ENCODE results near the gene CHGA.
A peak's percentile ranks its signal among the peaks of the same experiment; 100 is the strongest.

Gene CHGA

GRCh38 chr14:92922883-92923743 lies at the start of gene CHGA:
Gene CHGA (plus strand): TSS chr14:92923150. CDS start chr14:92923360, 210 bp downstream.
- POLR2A ChIA-PET: no interaction called here
- TF ChIP-seq LEF1 (IDR thresholded peaks at IDR 0.05; ENCODE audit: borderline replicate concordance): no peak
- no peak for TF ChIP-seq SP1 (IDR thresholded peaks at IDR 0.05)
- no peak for TF ChIP-seq ZNF384 (IDR thresholded peaks at IDR 0.05)
- TF ChIP-seq NFRKB (IDR thresholded peaks at IDR 0.05): no peak
- no peak for TF ChIP-seq BHLHE40 (IDR thresholded peaks at IDR 0.05; ENCODE audit: borderline replicate concordance)
- TF ChIP-seq CTBP1 (IDR thresholded peaks at IDR 0.05; ENCODE audit: borderline replicate concordance): no peak
- TF ChIP-seq ARNT (IDR thresholded peaks at IDR 0.05): no peak
- TF ChIP-seq PKNOX1 (IDR thresholded peaks at IDR 0.05): no peak
- TF ChIP-seq ELF4 (IDR thresholded peaks at IDR 0.05): no peak
- no peak for TF ChIP-seq HDGF (IDR thresholded peaks at IDR 0.05; ENCODE audit: borderline replicate concordance)
- no peak for TF ChIP-seq TARDBP (IDR thresholded peaks at IDR 0.05)
- no peak for TF ChIP-seq FOXA1 (IDR thresholded peaks at IDR 0.05)
- TF ChIP-seq FOXM1 (IDR thresholded peaks at IDR 0.05; ENCODE audit: borderline replicate concordance): no peak

GRCh38 chr14:92874962-92875661 lies 47.8 kb upstream of the CHGA start:
- CTCF ChIA-PET: no interaction called here

More at GRCh38 chr14:92922883-92923743, at the start of gene CHGA:
- CTCF ChIA-PET: no interaction called here
- DNase-seq (ENCODE audit: extremely low spot score): peak; percentile 76

GRCh38 chr14:92877757-92878431 lies 45.1 kb upstream of the CHGA start:
- TF ChIP-seq ZNF384 (IDR thresholded peaks at IDR 0.05) (no peak), LEF1 (IDR thresholded peaks at IDR 0.05; ENCODE audit: borderline replicate concordance) (no peak), HDGF (IDR thresholded peaks at IDR 0.05; ENCODE audit: borderline replicate concordance) (no peak)
- no peak for DNase-seq (ENCODE audit: extremely low spot score)
- ChIA-PET POLR2A (no interaction called here), CTCF (no interaction called here)

More at GRCh38 chr14:92874962-92875661, 47.8 kb upstream of the CHGA start:
- TF ChIP-seq NFRKB (IDR thresholded peaks at IDR 0.05): no peak
- no peak for TF ChIP-seq FOXA1 (IDR thresholded peaks at IDR 0.05)
- TF ChIP-seq PKNOX1 (IDR thresholded peaks at IDR 0.05): no peak
- TF ChIP-seq LEF1 (IDR thresholded peaks at IDR 0.05; ENCODE audit: borderline replicate concordance): no peak
- DNase-seq (ENCODE audit: extremely low spot score): no peak
- POLR2A ChIA-PET: no interaction called here

GRCh38 chr14:92880351-92880750 lies 42.6 kb upstream of the CHGA start:
- TF ChIP-seq ARNT (IDR thresholded peaks at IDR 0.05) (no peak), BHLHE40 (IDR thresholded peaks at IDR 0.05; ENCODE audit: borderline replicate concordance) (no peak), HDGF (IDR thresholded peaks at IDR 0.05; ENCODE audit: borderline replicate concordance) (no peak), FOXK2 (IDR thresholded peaks at IDR 0.05) (no peak), LEF1 (IDR thresholded peaks at IDR 0.05; ENCODE audit: borderline replicate concordance) (no peak), NFRKB (IDR thresholded peaks at IDR 0.05) (no peak), FOXM1 (IDR thresholded peaks at IDR 0.05; ENCODE audit: borderline replicate concordance) (no peak), FOXA1 (IDR thresholded peaks at IDR 0.05) (no peak), CTBP1 (IDR thresholded peaks at IDR 0.05; ENCODE audit: borderline replicate concordance) (no peak), TARDBP (IDR thresholded peaks at IDR 0.05) (no peak), SP1 (IDR thresholded peaks at IDR 0.05) (no peak), PKNOX1 (IDR thresholded peaks at IDR 0.05) (no peak), SUZ12 (IDR thresholded peaks at IDR 0.05) (no peak)
- DNase-seq (ENCODE audit: extremely low spot score): no peak
- CTCF ChIA-PET: interaction anchor here (0.7 kb wide), 1 partner anchor 13 kb away, joined by 3 read pairs; no protein-coding TSS in a partner anchor
- POLR2A ChIA-PET: no interaction called here

GRCh38 chr14:92880851-92881250 lies 42.1 kb upstream of the CHGA start:
- TF ChIP-seq TARDBP (IDR thresholded peaks at IDR 0.05) (no peak), NFRKB (IDR thresholded peaks at IDR 0.05) (no peak), CTBP1 (IDR thresholded peaks at IDR 0.05; ENCODE audit: borderline replicate concordance) (no peak), SP1 (IDR thresholded peaks at IDR 0.05) (no peak), FOXM1 (IDR thresholded peaks at IDR 0.05; ENCODE audit: borderline replicate concordance) (no peak), ARNT (IDR thresholded peaks at IDR 0.05) (no peak), L3MBTL2 (conservative IDR thresholded peaks at IDR 0.05) (no peak), ELF4 (IDR thresholded peaks at IDR 0.05) (no peak), FOXK2 (IDR thresholded peaks at IDR 0.05) (no peak), PKNOX1 (IDR thresholded peaks at IDR 0.05) (no peak), ZNF384 (IDR thresholded peaks at IDR 0.05) (no peak), FOXA1 (IDR thresholded peaks at IDR 0.05) (no peak), HDGF (IDR thresholded peaks at IDR 0.05; ENCODE audit: borderline replicate concordance) (no peak), LEF1 (IDR thresholded peaks at IDR 0.05; ENCODE audit: borderline replicate concordance) (no peak), BHLHE40 (IDR thresholded peaks at IDR 0.05; ENCODE audit: borderline replicate concordance) (no peak), SUZ12 (IDR thresholded peaks at IDR 0.05) (no peak)
- ChIA-PET POLR2A (no interaction called here), CTCF (interaction anchor here (0.7 kb wide), 1 partner anchor 13 kb away, joined by 3 read pairs; no protein-coding TSS in a partner anchor)
- no peak for DNase-seq (ENCODE audit: extremely low spot score)

All from HEK293T (cell line).